ENCODE data around the gene SPRED2. TPM values are rescaled to one million over a fixed set of nuclear protein-coding genes. Genes with fewer than 3 reads are reported as not detected.
A peak's percentile ranks its signal among the peaks of the same experiment; 100 is the strongest.

The SPRED2 gene
- total RNA-seq, 4 donors from 2014 or later: 8.1 to 15.1 (median 9.1) TPM

DNA sequence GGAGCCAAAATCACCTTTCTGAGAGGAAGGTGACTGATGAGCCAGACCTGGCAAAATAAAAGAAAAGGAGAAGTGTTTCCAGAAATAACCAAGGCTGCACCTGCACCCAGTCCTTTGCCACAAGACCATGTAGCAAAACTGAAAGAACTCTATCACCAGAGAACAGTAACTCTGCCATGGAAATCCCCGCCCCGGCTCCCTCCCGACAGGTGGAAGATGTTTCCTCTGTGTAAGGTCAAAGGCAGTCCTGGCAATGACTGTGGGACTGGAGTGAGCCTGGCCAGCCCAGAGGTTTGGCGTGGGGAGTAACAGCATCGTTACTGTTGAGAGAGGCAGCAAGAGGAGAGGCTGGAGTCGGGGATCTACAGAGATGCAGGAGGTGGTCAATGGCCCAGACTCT lies 42.3 kb downstream of the SPRED2 start:
- no peak overlapping the region for H3K4me3 ChIP-seq
- intact Hi-C loops (cut with DNase I): no loop called here
- TF ChIP-seq POLR2A (IDR thresholded peaks at IDR 0.05) (no peak), CTCF (IDR thresholded peaks at IDR 0.05) (no peak)
- 33 to 42% methylated on average over 6 of the region's 6 CpGs for WGBS, 2 donors
- peak overlapping the region in 1 of 4 donors; percentile 19 for H3K27ac ChIP-seq
- no peak for DNase-seq
- H3K4me1 ChIP-seq: peaks cover 12 to 74% (median 24%) of the 10 kb centered on the region in 3 donors
- H3K36me3 ChIP-seq: no peaks in the 10 kb centered on the region
- no peaks in the 10 kb centered on the region for H3K9me3 ChIP-seq
- H3K27me3 ChIP-seq: no peaks in the 10 kb centered on the region

GRCh38 chr2:65389476-65389875 lies 42.9 kb downstream of the SPRED2 start:
- intact Hi-C loops (cut with DNase I): no loop called here
- Histone ChIP-seq H3K9me3 (no peaks in the 10 kb centered on the region), H3K36me3 (no peaks in the 10 kb centered on the region), H3K27ac (peak overlapping the region in 2 of 4 donors; percentile 65 to 72), H3K27me3 (no peaks in the 10 kb centered on the region), H3K4me3 (no peak overlapping the region), H3K4me1 (peaks cover 13 to 80% (median 28%) of the 10 kb centered on the region in 3 donors)
- TF ChIP-seq CTCF (IDR thresholded peaks at IDR 0.05): no peak
- WGBS, 2 donors: 56 to 67% methylated on average over 1 of the region's 1 CpG
- DNase-seq: no peak

DNA sequence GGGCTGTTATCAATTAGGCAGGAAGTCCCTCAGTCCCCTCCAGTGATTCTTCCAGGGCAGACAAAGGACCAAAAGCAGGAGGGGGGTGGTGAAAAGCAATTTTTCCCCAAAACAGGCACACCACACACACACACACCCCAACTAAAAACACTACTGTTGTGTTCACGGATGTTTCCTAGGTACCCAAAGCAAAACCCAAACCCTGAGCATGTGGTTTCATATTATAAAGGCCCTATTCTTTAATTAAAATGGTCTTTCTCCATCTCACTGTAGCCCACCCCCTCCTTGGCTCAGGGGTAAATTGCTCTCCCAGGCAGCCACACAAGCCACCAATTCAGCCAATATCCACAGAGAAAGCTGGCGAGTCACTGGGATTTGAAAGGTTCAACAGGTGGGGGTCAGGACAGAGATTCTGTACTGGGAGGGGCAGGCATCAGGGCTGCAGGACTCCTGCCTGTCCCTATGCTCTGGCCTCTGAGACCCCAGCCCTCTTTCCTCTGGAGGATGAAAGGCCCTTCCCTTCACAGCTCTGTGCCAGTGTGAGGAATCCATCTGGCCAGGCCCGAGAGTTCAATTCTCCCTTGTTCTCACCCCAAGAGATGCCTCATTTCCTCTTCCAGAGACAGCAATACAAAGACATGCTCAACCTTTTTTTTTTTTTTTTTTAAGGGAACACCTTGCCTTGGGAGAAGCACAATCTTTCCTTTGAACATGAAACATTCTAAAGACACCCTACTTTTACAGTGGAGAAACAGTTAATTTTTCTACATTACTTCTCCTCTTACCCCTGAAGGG lies 43.6 kb downstream of the SPRED2 start:
- no peaks in the 10 kb centered on the region for H3K9me3 ChIP-seq
- TF ChIP-seq CTCF (IDR thresholded peaks at IDR 0.05) (no peak), POLR2A (IDR thresholded peaks at IDR 0.05) (no peak)
- DNase-seq: no peak
- H3K4me3 ChIP-seq: no peak overlapping the region
- 29 to 53% methylated on average over 2 of the region's 3 CpGs for WGBS, 2 donors
- intact Hi-C loops (cut with DNase I): no loop called here
- peaks cover 20 to 86% (median 35%) of the 10 kb centered on the region in 3 donors for H3K4me1 ChIP-seq
- no peaks in the 10 kb centered on the region for H3K27me3 ChIP-seq
- H3K36me3 ChIP-seq: no peaks in the 10 kb centered on the region
- peak overlapping the region; percentile 53 to 72 (median 66) for H3K27ac ChIP-seq

- Histone ChIP-seq H3K4me3 (no peak overlapping the region), H3K27ac (peak overlapping the region; percentile 53 to 72 (median 66)), H3K9me3 (no peaks in the 10 kb centered on the region), H3K27me3 (no peaks in the 10 kb centered on the region), H3K36me3 (no peaks in the 10 kb centered on the region), H3K4me1 (peaks cover 27 to 86% (median 42%) of the 10 kb centered on the region in 3 donors)
- WGBS, 2 donors: 50 to 66% methylated on average over 14 to 16 of the region's 16 CpGs
- no peak for DNase-seq
- intact Hi-C loops (cut with DNase I): no loop called here
- TF ChIP-seq CTCF (IDR thresholded peaks at IDR 0.05) (no peak), POLR2A (IDR thresholded peaks at IDR 0.05) (no peak)
These were observed 44.3 kb downstream of the SPRED2 start for GRCh38 chr2:65388051-65388531.

- Histone ChIP-seq H3K9me3 (no peaks in the 10 kb centered on the region), H3K4me3 (no peak overlapping the region), H3K4me1 (peaks cover 34 to 86% (median 53%) of the 10 kb centered on the region in 3 donors), H3K36me3 (no peaks in the 10 kb centered on the region), H3K27me3 (no peaks in the 10 kb centered on the region), H3K27ac (peak overlapping the region in 1 of 4 donors; percentile 72)
- intact Hi-C loops (cut with DNase I): no loop called here
- DNase-seq: no peak
- WGBS, 2 donors: 83 to 91% methylated on average over 4 of the region's 4 CpGs
- TF ChIP-seq CTCF (IDR thresholded peaks at IDR 0.05) (no peak), POLR2A (IDR thresholded peaks at IDR 0.05) (no peak)
These were observed 45.4 kb downstream of the SPRED2 start for GRCh38 chr2:65386989-65387388.

All from esophagus squamous epithelium (tissue), 5 donors.